Measurements from ENCODE around the gene MIS18BP1.
"Not testable (repeated sequence)": the region's sequence is repeated elsewhere in the genome, so short reads cannot be mapped to it uniquely, and the experiment has no call there.

MIS18BP1 gene

GRCh38 chr14:45246151-45246550, 6.9 kb downstream of the MIS18BP1 start:
- no peak overlapping the region for H3K27ac ChIP-seq (ENCODE audit: low read depth, low read length, severe bottlenecking)
- H3K4me3 ChIP-seq (ENCODE audit: extremely low read depth, insufficient read depth, low read length, poor library complexity, severe bottlenecking): no peak overlapping the region
- 94 to 100% methylated on average over 3 of the region's 3 CpGs for WGBS, 2 experiments (ENCODE audit: insufficient coverage in 2 of 2)
- H3K4me1 ChIP-seq (ENCODE audit: control insufficient read depth, insufficient read depth, low read length, poor library complexity, severe bottlenecking): peaks cover 6% of the 10 kb centered on the region
- peaks cover 18% of the 10 kb centered on the region for H3K36me3 ChIP-seq (ENCODE audit: control insufficient read depth, insufficient read depth, low read length)
- no peaks in the 10 kb centered on the region for H3K9me3 ChIP-seq (ENCODE audit: control insufficient read depth, low read length)

DNA sequence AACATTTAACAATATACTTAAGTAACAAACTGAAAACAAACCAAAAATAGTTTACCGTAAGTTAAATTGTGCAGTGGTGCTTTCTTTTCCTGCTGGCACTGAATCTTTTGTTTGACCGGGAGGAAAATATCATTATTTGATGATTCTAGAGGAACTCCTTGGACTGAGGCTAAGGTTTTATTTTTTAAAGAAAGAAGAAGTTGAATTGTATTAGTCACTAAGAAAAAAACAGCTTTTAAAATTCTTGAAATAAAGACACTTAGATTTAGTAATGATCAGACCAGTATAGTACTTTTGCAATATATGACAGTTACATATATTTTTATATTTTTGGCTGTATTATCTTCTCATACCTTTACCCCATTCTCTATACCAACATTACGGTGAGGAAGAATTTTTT, 10.3 kb downstream of the MIS18BP1 start:
- 88% methylated on average over 1 of the region's 3 CpGs; no CpG with 5 or more reads in 1 of the 2 experiments for WGBS, 2 experiments (ENCODE audit: insufficient coverage in 2 of 2)
- H3K27ac ChIP-seq (ENCODE audit: low read depth, low read length, severe bottlenecking): no peak overlapping the region

GRCh38 chr14:45238988-45239387, 14.0 kb downstream of the MIS18BP1 start:
- no peak overlapping the region for H3K27ac ChIP-seq (ENCODE audit: low read depth, low read length, severe bottlenecking)
- 73 to 92% methylated on average over 1 of the region's 2 CpGs for whole genome bisulfite sequencing, 2 experiments (ENCODE audit: insufficient coverage in 2 of 2)
- no peaks in the 10 kb centered on the region for H3K4me1 ChIP-seq (ENCODE audit: control insufficient read depth, insufficient read depth, low read length, poor library complexity, severe bottlenecking)
- H3K4me3 ChIP-seq (ENCODE audit: extremely low read depth, insufficient read depth, low read length, poor library complexity, severe bottlenecking): no peak overlapping the region
- peaks cover 37% of the 10 kb centered on the region for H3K36me3 ChIP-seq (ENCODE audit: control insufficient read depth, insufficient read depth, low read length)
- no peaks in the 10 kb centered on the region for H3K9me3 ChIP-seq (ENCODE audit: control insufficient read depth, low read length)

More for the DNA sequence above, 10.3 kb downstream of the MIS18BP1 start:
- Histone ChIP-seq H3K36me3 (ENCODE audit: control insufficient read depth, insufficient read depth, low read length) (peaks cover 21% of the 10 kb centered on the region), H3K9me3 (ENCODE audit: control insufficient read depth, low read length) (no peaks in the 10 kb centered on the region), H3K4me1 (ENCODE audit: control insufficient read depth, insufficient read depth, low read length, poor library complexity, severe bottlenecking) (no peaks in the 10 kb centered on the region), H3K4me3 (ENCODE audit: extremely low read depth, insufficient read depth, low read length, poor library complexity, severe bottlenecking) (no peak overlapping the region)

DNA sequence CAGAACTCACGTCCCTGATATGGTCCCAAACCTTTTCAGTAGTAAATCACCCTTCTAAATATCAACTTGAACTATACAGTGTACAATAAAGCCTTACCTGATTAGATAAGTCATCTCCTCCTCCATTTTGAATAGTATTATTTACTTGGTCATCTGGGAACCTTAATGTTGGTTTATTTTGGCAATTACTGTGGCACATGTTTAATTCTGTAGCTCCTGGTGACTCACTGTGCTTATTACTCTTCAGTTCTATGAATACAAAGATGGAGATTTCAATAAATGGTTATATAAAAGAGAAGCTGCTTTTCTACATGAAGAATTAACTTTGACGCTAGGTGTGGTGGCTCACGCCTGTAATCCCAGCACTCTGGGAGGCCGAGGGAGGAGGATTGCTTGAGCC, 25.4 kb downstream of the MIS18BP1 start:
- 91 to 100% methylated on average over 3 of the region's 4 CpGs for WGBS, 2 experiments (ENCODE audit: insufficient coverage in 2 of 2)
- no peak overlapping the region for H3K4me3 ChIP-seq (ENCODE audit: extremely low read depth, insufficient read depth, low read length, poor library complexity, severe bottlenecking)
- no peaks in the 10 kb centered on the region for H3K9me3 ChIP-seq (ENCODE audit: control insufficient read depth, low read length)
- H3K36me3 ChIP-seq (ENCODE audit: control insufficient read depth, insufficient read depth, low read length): peaks cover 70% of the 10 kb centered on the region
- no peak overlapping the region for H3K27ac ChIP-seq (ENCODE audit: low read depth, low read length, severe bottlenecking)
- no peaks in the 10 kb centered on the region for H3K4me1 ChIP-seq (ENCODE audit: control insufficient read depth, insufficient read depth, low read length, poor library complexity, severe bottlenecking)

GRCh38 chr14:45222485-45223262, 30.3 kb downstream of the MIS18BP1 start:
- 80 to 100% methylated on average over 1 to 2 of the region's 3 CpGs for WGBS, 2 experiments (ENCODE audit: insufficient coverage in 2 of 2)
- H3K4me1 ChIP-seq (ENCODE audit: control insufficient read depth, insufficient read depth, low read length, poor library complexity, severe bottlenecking): no peaks in the 10 kb centered on the region
- no peak overlapping the region for H3K4me3 ChIP-seq (ENCODE audit: extremely low read depth, insufficient read depth, low read length, poor library complexity, severe bottlenecking)
- H3K36me3 ChIP-seq (ENCODE audit: control insufficient read depth, insufficient read depth, low read length): peaks cover 60% of the 10 kb centered on the region
- H3K27ac ChIP-seq (ENCODE audit: low read depth, low read length, severe bottlenecking): no peak overlapping the region
- no peaks in the 10 kb centered on the region for H3K9me3 ChIP-seq (ENCODE audit: control insufficient read depth, low read length)

DNA sequence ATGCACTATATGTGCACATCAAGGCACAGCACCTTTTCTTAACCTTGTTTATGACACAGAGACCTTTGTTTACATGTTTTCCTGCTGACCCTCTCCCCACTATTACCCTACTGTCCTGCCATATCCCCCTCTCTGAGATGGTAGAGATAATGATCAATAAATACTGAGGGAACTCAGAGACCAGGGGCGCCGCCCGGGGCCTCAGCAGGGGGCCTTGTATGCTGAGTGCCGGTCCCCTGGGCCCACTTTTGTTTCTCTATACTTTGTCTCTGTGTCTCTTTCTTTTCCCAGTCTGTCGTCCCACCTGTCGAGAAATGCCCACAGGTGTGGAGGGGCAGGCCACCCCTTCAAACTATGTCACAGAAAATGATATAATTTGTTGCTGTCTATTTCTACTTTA, 38.7 kb downstream of the MIS18BP1 start:
- WGBS, 2 experiments (ENCODE audit: insufficient coverage in 2 of 2): 93% methylated on average over 4 of the region's 6 CpGs; no CpG with 5 or more reads in 1 of the 2 experiments
- H3K36me3 ChIP-seq (ENCODE audit: control insufficient read depth, insufficient read depth, low read length): peaks cover 70% of the 10 kb centered on the region

DNA sequence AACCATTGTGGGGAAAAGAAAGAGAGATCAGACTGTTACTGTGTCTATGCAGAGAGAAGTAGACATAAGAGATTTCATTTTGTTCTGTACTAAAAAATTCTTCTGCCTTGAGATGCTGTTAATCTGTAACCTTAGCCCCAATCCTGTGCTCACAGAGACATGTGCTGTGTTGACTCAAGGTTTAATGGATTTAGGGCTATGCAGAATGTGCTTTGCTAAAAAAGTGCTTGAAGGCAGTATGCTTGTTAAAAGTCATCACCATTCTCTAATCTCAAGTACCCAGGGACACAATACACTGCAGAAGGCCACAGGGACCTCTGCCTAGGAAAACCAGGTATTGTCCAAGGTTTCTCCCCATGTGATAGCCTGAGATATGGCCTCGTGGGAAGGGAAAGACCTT, 39.3 kb downstream of the MIS18BP1 start:
- not testable (repeated sequence) for H3K9me3 ChIP-seq (ENCODE audit: control insufficient read depth, low read length); H3K4me1 ChIP-seq (ENCODE audit: control insufficient read depth, insufficient read depth, low read length, poor library complexity, severe bottlenecking); H3K4me3 ChIP-seq (ENCODE audit: extremely low read depth, insufficient read depth, low read length, poor library complexity, severe bottlenecking); H3K27ac ChIP-seq (ENCODE audit: low read depth, low read length, severe bottlenecking)
- no CpG with 5 or more reads among the region's 1 CpG for WGBS, 2 experiments (ENCODE audit: insufficient coverage in 2 of 2)
- H3K36me3 ChIP-seq (ENCODE audit: control insufficient read depth, insufficient read depth, low read length): peaks cover 75% of the 10 kb centered on the region

More for the DNA sequence above, 38.7 kb downstream of the MIS18BP1 start:
- not testable (repeated sequence) for H3K9me3 ChIP-seq (ENCODE audit: control insufficient read depth, low read length); H3K4me3 ChIP-seq (ENCODE audit: extremely low read depth, insufficient read depth, low read length, poor library complexity, severe bottlenecking); H3K4me1 ChIP-seq (ENCODE audit: control insufficient read depth, insufficient read depth, low read length, poor library complexity, severe bottlenecking); H3K27ac ChIP-seq (ENCODE audit: low read depth, low read length, severe bottlenecking)

DNA sequence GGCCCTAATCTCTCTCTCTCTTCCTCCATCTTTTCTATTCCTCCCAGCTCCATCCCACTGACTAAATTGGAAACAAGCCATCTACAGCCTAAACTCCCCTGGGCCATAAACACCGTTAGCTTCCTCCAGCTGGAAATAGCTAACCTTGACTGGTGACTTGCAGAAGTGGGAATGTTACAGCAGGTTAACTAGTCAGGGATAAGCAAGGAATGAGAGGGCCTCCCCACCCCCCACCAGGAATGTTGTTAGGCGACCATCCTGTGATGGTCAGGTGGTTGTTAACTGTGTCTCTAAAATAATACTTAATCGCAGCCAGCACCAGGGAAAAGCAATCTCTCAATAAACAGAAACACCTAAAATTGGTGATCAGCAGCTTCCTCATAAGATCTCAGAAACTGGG, 40.8 kb downstream of the MIS18BP1 start:
- Histone ChIP-seq H3K4me1 (ENCODE audit: control insufficient read depth, insufficient read depth, low read length, poor library complexity, severe bottlenecking) (no peaks in the 10 kb centered on the region), H3K9me3 (ENCODE audit: control insufficient read depth, low read length) (no peaks in the 10 kb centered on the region), H3K4me3 (ENCODE audit: extremely low read depth, insufficient read depth, low read length, poor library complexity, severe bottlenecking) (no peak overlapping the region), H3K36me3 (ENCODE audit: control insufficient read depth, insufficient read depth, low read length) (peaks cover 76% of the 10 kb centered on the region), H3K27ac (ENCODE audit: low read depth, low read length, severe bottlenecking) (no peak overlapping the region)
- 100% methylated on average over 1 of the region's 3 CpGs for WGBS, 2 experiments (ENCODE audit: insufficient coverage in 2 of 2)

- H3K4me1 ChIP-seq (ENCODE audit: control insufficient read depth, insufficient read depth, low read length, poor library complexity, severe bottlenecking): no peaks in the 10 kb centered on the region
- H3K36me3 ChIP-seq (ENCODE audit: control insufficient read depth, insufficient read depth, low read length): peaks cover 79% of the 10 kb centered on the region
- H3K27ac ChIP-seq (ENCODE audit: low read depth, low read length, severe bottlenecking): peak overlapping the region; percentile 16
- H3K4me3 ChIP-seq (ENCODE audit: extremely low read depth, insufficient read depth, low read length, poor library complexity, severe bottlenecking): no peak overlapping the region
- 13 to 40% methylated on average over 1 of the region's 1 CpG for WGBS, 2 experiments (ENCODE audit: insufficient coverage in 2 of 2)
- H3K9me3 ChIP-seq (ENCODE audit: control insufficient read depth, low read length): no peaks in the 10 kb centered on the region
Observed at GRCh38 chr14:45211295-45211694, 41.7 kb downstream of the MIS18BP1 start.

GRCh38 chr14:45210159-45210558, 42.8 kb downstream of the MIS18BP1 start:
- 83% methylated on average over 1 of the region's 1 CpG; no CpG with 5 or more reads in 1 of the 2 experiments for WGBS, 2 experiments (ENCODE audit: insufficient coverage in 2 of 2)
- Histone ChIP-seq H3K9me3 (ENCODE audit: control insufficient read depth, low read length) (no peaks in the 10 kb centered on the region), H3K4me1 (ENCODE audit: control insufficient read depth, insufficient read depth, low read length, poor library complexity, severe bottlenecking) (no peaks in the 10 kb centered on the region), H3K36me3 (ENCODE audit: control insufficient read depth, insufficient read depth, low read length) (peaks cover 72% of the 10 kb centered on the region), H3K27ac (ENCODE audit: low read depth, low read length, severe bottlenecking) (no peak overlapping the region), H3K4me3 (ENCODE audit: extremely low read depth, insufficient read depth, low read length, poor library complexity, severe bottlenecking) (no peak overlapping the region)

- H3K27ac ChIP-seq (ENCODE audit: low read depth, low read length, severe bottlenecking): no peak overlapping the region
- peaks cover 52% of the 10 kb centered on the region for H3K36me3 ChIP-seq (ENCODE audit: control insufficient read depth, insufficient read depth, low read length)
- H3K9me3 ChIP-seq (ENCODE audit: control insufficient read depth, low read length): no peaks in the 10 kb centered on the region
- H3K4me1 ChIP-seq (ENCODE audit: control insufficient read depth, insufficient read depth, low read length, poor library complexity, severe bottlenecking): no peaks in the 10 kb centered on the region
- no peak overlapping the region for H3K4me3 ChIP-seq (ENCODE audit: extremely low read depth, insufficient read depth, low read length, poor library complexity, severe bottlenecking)
Observed at GRCh38 chr14:45204241-45204640, 48.8 kb downstream of the MIS18BP1 start.
